Sigmoid colon (tissue), 7 donors: ENCODE results near the gene UBA3. TPM values are rescaled to one million over a fixed set of nuclear protein-coding genes. Genes with fewer than 3 reads are reported as not detected.

Experiments
- DNase-seq: peaks from one replicate; pipeline ENCODE4 v3.0.0-alpha.2; 2019
- H3K27ac ChIP-seq, 4 donors: fragments of 200-600 bp; sonication (generic); one replicate each; pipeline ENCODE4 v1.5.1; 2016 to 2019; ENCODE audit warnings: mild to moderate bottlenecking in 1 of 4
- H3K27me3 ChIP-seq, 3 donors: fragments of 200-600 bp; sonication (generic); one replicate each; pipeline ENCODE4 v1.5.1; 2019; ENCODE audit warnings: mild to moderate bottlenecking in 1 of 3
- H3K36me3 ChIP-seq, 4 donors: fragments of 200-600 bp; sonication (generic); one replicate each; pipeline ENCODE4 v1.5.1; 2016 to 2019
- H3K4me1 ChIP-seq, 4 donors: fragments of 200-600 bp; sonication (generic); one replicate each; pipeline ENCODE4 v1.5.1; 2017 to 2019
- H3K4me3 ChIP-seq, 4 donors: fragments of 200-600 bp; sonication (generic); one replicate each; pipeline ENCODE4 v1.5.1; 2017 to 2019; ENCODE audit warnings: mild to moderate bottlenecking in 2 of 4, moderate library complexity in 1 of 4
- H3K9me3 ChIP-seq, 4 donors: fragments of 200-600 bp in 3 of 4; sonication (generic) in 3 of 4; one replicate each; pipeline versions ENCODE4 v1.5.1 to v1.6.1; 2013 to 2019
- EP300 ChIP-seq, 4 donors: sonication (generic); formaldehyde crosslinking; IDR thresholded peaks; one replicate each; pipeline ENCODE4 v1.6.1; 2017; ENCODE audit warnings: antibody characterized with exemption in 4 of 4
- POLR2A ChIP-seq, 2 donors: fragments of 450-650 bp; IDR thresholded peaks; one replicate each; pipeline ENCODE4 v1.6.1; 2016; ENCODE audit warnings: antibody characterized with exemption in 2 of 2, mild to moderate bottlenecking in 2 of 2, moderate library complexity in 2 of 2
- POLR2AphosphoS5 ChIP-seq, 4 donors: sonication (generic); formaldehyde crosslinking; IDR thresholded peaks; one replicate each; pipeline ENCODE4 v1.6.1; 2017; ENCODE audit warnings: antibody characterized with exemption in 4 of 4
- WGBS, 2 donors: extraction: QIAGEN DNeasy Blood & Tissue Kit; methylation state at CpG; one replicate each; pipeline ENCODE4 v1.1.7; 2013; 5-methylcytosine and 5-hydroxymethylcytosine counted together
- intact Hi-C: fragments of 100-400 bp; cut with DNase I; formaldehyde crosslinking; loops from one replicate; pipeline ENCODE4 v1.15.1; 2023
- polyA plus RNA-seq, 3 donors: library from polyadenylated mRNA; stranded (reverse); fragments of 200-250 nt; gene quantifications; one replicate each; pipeline ENCODE4 v1.2.3, GENCODE V29; 2013
- total RNA-seq, 4 donors: library from RNA; depleted of rRNA; stranded (reverse); fragments of >200 nt; gene quantifications; one replicate each; pipeline ENCODE4 v1.1.0, GENCODE V29; 2016
- TF ChIP-seq, protein P1 (sequence below), 4 experiments: fragments of 450-650 bp in 3 of 4; fragments of 200-600 bp in 1 of 4; IDR thresholded peaks; one replicate each; pipeline ENCODE4 v1.5.1; 2016 to 2019; ENCODE audit warnings: antibody characterized with exemption in 4 of 4, mild to moderate bottlenecking in 3 of 4, moderate library complexity in 2 of 4
- donor health status: healthy with polysubstance abuse.
- donor health status: Bipolar disorder and iron deficiency.
- donor health status: healthy.

UBA3 gene
- total and polyA plus RNA-seq, 7 donors, result 36.6 to 84.9 (median 54.6) TPM

DNA sequence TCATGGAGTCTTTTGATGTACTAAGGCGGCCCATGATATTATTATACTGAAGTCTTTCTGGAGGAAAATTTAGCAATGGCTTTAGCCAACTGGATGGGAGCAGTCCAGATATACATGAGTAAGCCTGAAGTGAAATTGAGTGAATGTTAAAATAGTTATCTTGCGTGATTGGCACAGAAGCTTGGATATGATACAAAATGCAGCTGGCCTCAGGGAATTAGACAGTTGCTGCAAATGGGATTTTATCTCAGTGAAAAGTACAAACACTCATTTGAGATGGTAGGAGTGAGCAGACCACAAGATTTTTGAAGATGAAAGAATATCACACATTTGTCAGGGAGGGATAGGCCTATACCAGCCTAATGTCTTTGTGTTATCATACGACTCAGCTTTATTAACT, 33.4 kb upstream of the UBA3 start:
- no peaks in the 10 kb centered on the region for H3K27me3 ChIP-seq
- no peaks in the 10 kb centered on the region for H3K9me3 ChIP-seq
- 85 to 87% methylated on average over 3 of the region's 3 CpGs for WGBS, 2 donors
- no peaks in the 10 kb centered on the region for H3K4me1 ChIP-seq
- intact Hi-C loops, result no loop called here
- no peak for DNase-seq
- TF ChIP-seq EP300 (IDR thresholded peaks at IDR 0.05) (no peak), POLR2AphosphoS5 (IDR thresholded peaks at IDR 0.05) (no peak), POLR2A (IDR thresholded peaks at IDR 0.05) (no peak)
- TF ChIP-seq, protein P1, sequence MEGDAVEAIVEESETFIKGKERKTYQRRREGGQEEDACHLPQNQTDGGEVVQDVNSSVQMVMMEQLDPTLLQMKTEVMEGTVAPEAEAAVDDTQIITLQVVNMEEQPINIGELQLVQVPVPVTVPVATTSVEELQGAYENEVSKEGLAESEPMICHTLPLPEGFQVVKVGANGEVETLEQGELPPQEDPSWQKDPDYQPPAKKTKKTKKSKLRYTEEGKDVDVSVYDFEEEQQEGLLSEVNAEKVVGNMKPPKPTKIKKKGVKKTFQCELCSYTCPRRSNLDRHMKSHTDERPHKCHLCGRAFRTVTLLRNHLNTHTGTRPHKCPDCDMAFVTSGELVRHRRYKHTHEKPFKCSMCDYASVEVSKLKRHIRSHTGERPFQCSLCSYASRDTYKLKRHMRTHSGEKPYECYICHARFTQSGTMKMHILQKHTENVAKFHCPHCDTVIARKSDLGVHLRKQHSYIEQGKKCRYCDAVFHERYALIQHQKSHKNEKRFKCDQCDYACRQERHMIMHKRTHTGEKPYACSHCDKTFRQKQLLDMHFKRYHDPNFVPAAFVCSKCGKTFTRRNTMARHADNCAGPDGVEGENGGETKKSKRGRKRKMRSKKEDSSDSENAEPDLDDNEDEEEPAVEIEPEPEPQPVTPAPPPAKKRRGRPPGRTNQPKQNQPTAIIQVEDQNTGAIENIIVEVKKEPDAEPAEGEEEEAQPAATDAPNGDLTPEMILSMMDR (IDR thresholded peaks at IDR 0.05), result no peak
- no peak overlapping the region for H3K4me3 ChIP-seq
- no peak overlapping the region for H3K27ac ChIP-seq
- no peaks in the 10 kb centered on the region for H3K36me3 ChIP-seq

DNA sequence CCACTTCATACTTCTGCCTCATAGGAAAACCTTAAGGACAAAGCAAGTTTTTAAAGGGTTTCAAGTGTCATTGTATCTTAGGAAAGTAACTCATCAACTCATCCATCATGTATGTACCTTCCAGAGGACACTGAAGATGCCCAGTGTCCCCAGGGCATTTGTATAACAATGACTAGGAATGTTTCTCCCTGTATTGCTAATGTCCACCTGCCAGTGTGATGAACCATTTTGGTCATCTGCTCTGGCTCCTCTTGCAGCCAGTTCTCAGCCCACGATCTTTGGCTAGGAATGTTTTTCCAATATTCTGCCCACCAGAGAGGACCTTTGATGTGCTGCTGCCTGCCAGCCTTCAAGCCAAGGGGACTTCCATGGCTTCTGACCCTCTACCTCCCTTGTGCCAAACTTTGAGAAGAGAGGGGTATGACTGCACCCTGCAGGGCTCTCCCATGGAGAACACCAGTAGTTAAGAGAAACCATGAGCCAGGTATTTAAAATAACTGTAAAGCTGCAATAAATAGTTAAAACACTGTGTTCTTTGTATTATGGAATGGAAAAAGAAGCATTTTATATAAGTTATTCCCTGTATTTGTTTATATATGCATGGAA, 30.9 kb upstream of the UBA3 start:
- H3K4me3 ChIP-seq, result no peak overlapping the region
- H3K27me3 ChIP-seq, result no peaks in the 10 kb centered on the region
- H3K27ac ChIP-seq, result no peak overlapping the region
- H3K9me3 ChIP-seq, result no peaks in the 10 kb centered on the region
- peaks cover 0 to 5% (median 4%) of the 10 kb centered on the region in 4 donors for H3K4me1 ChIP-seq
- TF ChIP-seq EP300 (IDR thresholded peaks at IDR 0.05), result no peak
- TF ChIP-seq, protein P1 (IDR thresholded peaks at IDR 0.05), result no peak
- TF ChIP-seq POLR2AphosphoS5 (IDR thresholded peaks at IDR 0.05), result no peak
- TF ChIP-seq POLR2A (IDR thresholded peaks at IDR 0.05), result no peak
- 87 to 88% methylated on average over 1 of the region's 1 CpG for WGBS, 2 donors
- no peak for DNase-seq
- no peaks in the 10 kb centered on the region for H3K36me3 ChIP-seq
- intact Hi-C loops, result no loop called here

DNA sequence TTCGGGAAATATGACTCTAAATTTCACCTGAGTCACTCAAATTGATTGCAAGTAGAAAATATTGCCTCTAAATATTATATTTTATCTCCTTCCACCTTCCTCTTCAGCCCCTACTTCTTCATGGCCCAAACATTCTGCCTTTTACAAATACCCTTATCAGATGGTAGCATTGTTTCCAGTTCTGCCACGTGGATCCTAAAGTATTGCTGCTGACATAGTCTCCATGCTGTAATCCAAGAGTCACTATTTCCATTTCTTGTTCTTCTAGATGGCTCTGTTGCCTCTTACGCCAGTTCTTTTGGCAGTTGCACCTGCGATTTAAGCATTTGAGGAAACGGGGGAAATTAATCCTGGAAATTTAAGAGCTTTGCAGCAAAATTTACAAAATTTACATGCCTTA, 28.6 kb upstream of the UBA3 start:
- no peaks in the 10 kb centered on the region for H3K9me3 ChIP-seq
- no peak overlapping the region for H3K27ac ChIP-seq
- H3K4me3 ChIP-seq, result no peak overlapping the region
- H3K36me3 ChIP-seq, result peaks cover 0 to 11% (median 6%) of the 10 kb centered on the region in 4 donors
- DNase-seq, result no peak
- intact Hi-C loops, result no loop called here
- peaks cover 0 to 15% (median 11%) of the 10 kb centered on the region in 4 donors for H3K4me1 ChIP-seq
- TF ChIP-seq EP300 (IDR thresholded peaks at IDR 0.05) (no peak), POLR2AphosphoS5 (IDR thresholded peaks at IDR 0.05) (no peak), POLR2A (IDR thresholded peaks at IDR 0.05) (no peak)
- TF ChIP-seq, protein P1 (IDR thresholded peaks at IDR 0.05), result no peak
- WGBS, 2 donors, result 78% methylated on average over 5 of the region's 5 CpGs
- no peaks in the 10 kb centered on the region for H3K27me3 ChIP-seq

DNA sequence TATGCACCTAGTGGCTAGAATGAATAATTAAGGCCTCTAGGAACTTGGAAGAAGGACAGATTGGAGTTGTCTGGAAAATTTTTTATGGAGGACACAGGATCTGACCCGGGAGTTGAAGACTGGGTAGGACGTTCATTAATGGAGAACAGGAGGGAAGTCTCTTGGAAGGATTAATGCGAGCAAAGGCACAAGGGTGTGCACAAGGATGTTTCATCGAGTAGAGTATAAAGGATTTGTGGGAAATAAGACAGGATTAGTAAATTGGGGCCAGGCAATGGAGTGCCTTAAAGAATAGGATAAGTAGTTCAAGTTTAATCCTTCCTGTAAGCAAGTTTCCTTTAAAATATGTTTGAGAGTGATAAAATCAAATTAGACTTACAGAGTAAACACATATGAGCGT, 27.7 kb upstream of the UBA3 start:
- intact Hi-C loops, result no loop called here
- no peak overlapping the region for H3K4me3 ChIP-seq
- H3K4me1 ChIP-seq, result peaks cover 0 to 15% (median 11%) of the 10 kb centered on the region in 4 donors
- no peak for DNase-seq
- TF ChIP-seq EP300 (IDR thresholded peaks at IDR 0.05) (no peak), POLR2A (IDR thresholded peaks at IDR 0.05) (no peak), POLR2AphosphoS5 (IDR thresholded peaks at IDR 0.05) (no peak)
- TF ChIP-seq, protein P1 (IDR thresholded peaks at IDR 0.05), result no peak
- H3K9me3 ChIP-seq, result no peaks in the 10 kb centered on the region
- no peak overlapping the region for H3K27ac ChIP-seq
- H3K36me3 ChIP-seq, result peaks cover 0 to 21% (median 9%) of the 10 kb centered on the region in 4 donors
- no peaks in the 10 kb centered on the region for H3K27me3 ChIP-seq
- WGBS, 2 donors, result 60 to 77% methylated on average over 5 of the region's 5 CpGs

DNA sequence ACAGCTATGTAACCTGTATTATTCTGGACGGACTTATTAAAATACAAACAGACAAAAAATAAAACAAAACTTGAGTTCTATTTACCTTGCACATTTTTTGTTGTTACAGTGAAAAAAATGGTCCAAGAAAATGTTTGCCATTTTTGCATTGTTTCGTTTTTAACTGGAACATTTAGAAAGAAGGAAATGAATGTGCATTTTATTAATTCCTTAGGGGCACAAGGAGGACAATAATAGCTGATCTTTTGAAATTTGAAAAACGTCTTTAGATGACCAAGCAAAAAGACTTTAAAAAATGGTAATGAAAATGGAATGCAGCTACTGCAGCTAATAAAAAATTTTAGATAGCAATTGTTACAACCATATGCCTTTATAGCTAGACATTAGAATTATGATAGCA, 25.2 kb upstream of the UBA3 start:
- Histone ChIP-seq H3K27ac (peak overlapping the region in 2 of 4 donors; percentile 16 to 47), H3K9me3 (no peaks in the 10 kb centered on the region)
- intact Hi-C loops, result no loop called here

More for the DNA sequence above, 25.2 kb upstream of the UBA3 start:
- TF ChIP-seq, protein P1 (IDR thresholded peaks at IDR 0.05), result no peak
- TF ChIP-seq POLR2AphosphoS5 (IDR thresholded peaks at IDR 0.05) (no peak), EP300 (IDR thresholded peaks at IDR 0.05) (peak in 1 of 4 donors; percentile 4)
- no peak for DNase-seq
- 49 to 78% methylated on average over 3 of the region's 3 CpGs for WGBS, 2 donors
- Histone ChIP-seq H3K4me3 (no peak overlapping the region), H3K36me3 (peaks cover 0 to 33% (median 15%) of the 10 kb centered on the region in 4 donors), H3K4me1 (peaks cover 0 to 15% (median 11%) of the 10 kb centered on the region in 4 donors), H3K27me3 (no peaks in the 10 kb centered on the region)
